GM19452 (cell line): Measurements from ENCODE around the gene SSH2.
"Not testable (repeated sequence)": the region's sequence is repeated elsewhere in the genome, so short reads cannot be mapped to it uniquely, and the experiment has no call there.

Experiments used
- ATAC-seq: cut with Tn5 transposase; IDR thresholded peaks from one replicate; pipeline ENCODE4 v1.9.1; 2021; ENCODE audit not compliant: unreplicated experiment

The SSH2 gene

DNA sequence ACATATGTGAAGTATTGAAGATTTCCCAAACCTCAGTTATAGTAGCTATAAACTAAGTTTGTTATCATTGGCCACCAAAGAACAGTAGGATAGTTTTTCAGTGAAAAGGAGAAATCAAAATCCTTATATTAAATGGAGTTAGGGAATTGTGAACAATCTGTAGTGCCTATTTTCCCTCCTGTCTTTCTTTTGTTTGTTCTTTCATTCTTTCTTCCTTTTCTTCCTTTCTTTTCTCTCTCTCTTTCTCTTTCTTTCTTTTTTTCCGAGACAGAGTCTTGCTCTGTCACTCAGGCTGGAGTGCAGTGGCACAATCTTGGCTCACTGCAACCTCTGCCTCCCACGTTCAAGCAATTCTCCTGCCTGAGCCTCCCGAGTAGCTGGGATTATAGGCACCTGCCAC lies 48.8 kb downstream of the SSH2 start:
- ATAC-seq, result no peak

DNA sequence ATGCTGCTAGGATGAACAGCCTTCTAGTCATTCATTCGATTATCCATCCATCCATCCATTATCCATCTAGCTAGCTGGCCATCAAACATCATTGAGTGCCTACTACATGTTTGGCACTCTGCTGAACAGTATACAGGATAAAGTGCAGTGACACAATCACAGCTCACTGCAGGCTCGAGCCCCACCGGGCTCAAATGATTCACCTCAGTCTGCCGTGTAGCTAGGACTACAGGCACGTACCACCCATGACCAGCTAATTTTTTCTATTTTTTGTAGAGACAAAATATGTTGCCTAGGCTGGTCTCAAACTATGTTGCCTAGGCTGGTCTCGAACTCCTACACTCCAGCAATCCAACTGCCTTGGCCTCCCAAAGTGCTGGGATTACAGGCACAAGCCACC lies 50.0 kb downstream of the SSH2 start:
- ATAC-seq, result no peak

DNA sequence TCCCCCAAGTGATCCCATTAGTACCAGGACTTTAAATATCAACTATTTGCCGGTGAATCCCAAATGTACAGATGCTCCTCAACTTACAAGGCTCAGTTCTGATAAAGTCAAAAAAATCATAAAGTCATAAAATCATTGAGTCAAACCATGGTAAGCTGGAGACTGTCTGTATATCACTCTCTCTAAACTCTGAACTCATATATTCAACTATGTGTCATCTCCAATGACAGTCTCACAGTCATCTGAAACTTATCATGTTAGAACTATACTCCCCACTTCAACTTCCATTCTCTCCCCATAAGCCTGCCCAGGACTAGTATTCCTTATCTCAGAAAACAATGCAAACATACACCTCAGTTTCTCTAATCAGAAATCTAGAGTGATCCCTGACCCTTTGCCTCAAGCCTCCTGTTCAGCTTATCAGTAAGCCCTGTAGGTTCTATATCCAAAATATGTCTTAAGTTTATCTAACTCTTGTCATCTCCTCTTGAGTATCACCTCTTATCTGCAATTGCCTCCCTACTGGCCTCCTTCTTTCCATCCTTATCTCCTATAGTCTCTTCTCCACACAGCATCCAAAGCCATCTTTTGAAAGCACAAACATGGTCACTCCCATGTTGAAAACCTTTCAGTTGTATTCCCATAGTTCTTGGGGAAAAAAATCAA lies 55.0 kb downstream of the SSH2 start:
- no peak for ATAC-seq

DNA sequence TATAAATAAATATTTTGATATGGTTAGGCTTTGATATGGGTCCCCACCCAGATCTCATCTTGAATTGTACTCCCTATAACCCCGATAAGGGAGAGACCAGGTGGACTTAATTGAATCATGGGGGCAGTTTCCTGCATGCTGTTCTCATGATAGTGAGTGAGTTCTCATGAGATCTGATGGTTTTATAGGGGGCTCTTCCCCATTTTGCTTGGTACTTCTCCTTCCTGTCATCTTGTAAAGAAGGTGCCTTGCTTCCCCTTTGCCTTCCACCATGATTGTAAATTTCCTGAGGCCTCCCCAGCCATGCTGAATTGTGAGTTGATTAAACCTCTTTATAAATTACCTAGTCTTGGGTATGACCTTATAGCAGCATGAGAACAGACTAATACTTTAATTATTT lies 55.7 kb downstream of the SSH2 start:
- ATAC-seq, result not testable (repeated sequence)

DNA sequence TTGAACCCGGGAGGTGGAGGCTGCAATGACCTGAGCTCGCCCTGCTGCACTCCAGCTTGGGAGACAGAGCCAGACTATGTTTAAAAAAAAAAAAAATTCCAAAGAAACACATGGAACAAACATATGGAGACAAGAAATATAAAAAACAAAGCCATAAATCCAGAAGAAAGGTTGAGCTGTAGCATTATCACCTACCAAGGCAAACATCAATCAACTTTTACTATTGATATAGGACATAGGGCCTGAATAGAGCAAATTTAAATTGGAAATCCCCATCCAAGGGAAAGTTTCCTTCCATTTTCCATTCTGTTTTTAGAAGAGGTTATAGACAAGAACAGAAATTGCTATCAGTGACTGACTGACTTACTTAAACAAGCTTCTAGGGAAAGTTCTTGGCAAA lies 56.6 kb downstream of the SSH2 start:
- ATAC-seq, result no peak

DNA sequence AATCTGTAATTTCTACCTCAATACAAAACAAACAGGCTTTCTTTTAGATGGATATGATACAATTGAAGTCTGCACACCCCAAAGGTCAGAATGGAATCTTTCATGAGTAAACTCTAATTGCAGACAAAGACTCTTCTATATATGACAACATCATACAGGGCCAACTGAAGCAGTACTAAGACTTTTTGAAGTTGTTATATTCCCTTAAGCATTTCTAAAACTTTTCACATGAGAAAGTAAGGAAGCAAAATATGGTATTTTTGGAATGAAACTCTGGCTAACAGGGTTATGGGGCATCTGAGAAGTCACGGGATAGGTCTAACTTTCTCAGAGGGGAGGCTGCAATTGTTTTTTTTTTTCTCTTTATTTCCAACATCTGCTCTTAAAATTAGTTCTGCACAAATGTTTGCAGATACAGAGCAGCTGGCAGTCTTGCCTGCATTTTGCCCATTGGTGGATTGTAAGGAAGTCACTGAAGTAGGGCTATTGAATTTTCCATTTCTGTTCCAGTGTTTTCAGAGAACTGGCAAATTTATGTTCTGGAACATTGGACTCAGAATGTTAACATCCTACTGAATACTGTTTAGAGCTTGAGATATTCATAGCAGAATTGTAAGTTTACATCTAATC lies 59.1 kb downstream of the SSH2 start:
- no peak for ATAC-seq

DNA sequence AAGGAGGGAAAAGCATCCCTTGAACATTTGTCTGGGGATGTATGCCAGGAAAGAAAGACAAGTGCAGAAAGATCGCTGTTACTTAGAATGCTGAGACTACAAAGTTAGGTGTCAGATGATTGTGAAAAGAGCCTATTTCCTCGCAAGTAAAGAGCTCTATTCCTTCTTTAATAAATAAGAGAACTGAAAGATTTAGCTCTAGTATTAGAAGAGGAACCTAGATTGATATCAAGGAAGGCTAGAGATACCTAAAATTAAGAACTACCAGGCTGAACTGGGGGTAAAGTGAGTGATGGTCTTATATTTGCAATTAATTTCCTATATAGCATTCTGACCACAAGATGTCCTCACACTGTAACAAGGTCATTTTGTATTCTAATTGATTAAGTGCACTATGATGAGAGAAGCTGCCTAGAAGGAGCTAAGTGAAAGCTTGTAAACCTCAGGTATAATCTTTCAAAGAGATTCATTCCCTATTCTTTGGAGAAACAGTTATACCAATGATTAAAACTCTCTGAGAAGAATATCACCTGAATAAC lies 62.3 kb downstream of the SSH2 start:
- ATAC-seq, result no peak

DNA sequence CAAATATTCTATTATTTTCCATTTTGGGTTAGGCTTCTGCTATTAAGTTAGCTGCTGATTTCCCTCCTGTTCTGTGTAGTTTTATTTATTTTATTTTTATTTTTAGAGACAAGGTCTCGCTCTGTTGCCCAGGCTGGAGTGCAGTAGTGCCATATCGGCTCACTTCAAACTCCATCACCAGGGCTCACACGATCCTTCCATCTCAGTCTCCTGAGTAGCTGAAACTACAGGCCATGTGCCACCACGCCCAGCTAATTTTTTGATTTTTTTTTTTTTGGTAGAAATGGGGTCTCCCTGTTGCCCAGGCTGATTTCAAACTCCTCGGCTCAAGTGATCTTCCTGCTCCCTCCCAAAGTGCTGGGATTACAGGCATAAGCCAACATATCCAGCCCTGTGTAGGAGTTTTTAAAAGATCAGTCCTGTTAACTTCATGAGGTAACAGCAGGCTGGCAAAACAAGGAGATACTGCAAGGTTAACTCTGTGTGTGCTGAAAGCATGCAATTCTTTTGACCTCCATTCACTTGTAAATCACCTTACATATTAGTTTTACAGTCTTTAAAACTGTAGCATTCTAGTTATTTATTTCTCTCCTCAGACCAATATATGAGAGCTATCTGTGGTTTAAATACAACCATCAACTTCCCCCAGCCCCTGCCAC lies 63.2 kb downstream of the SSH2 start:
- ATAC-seq, result no peak

DNA sequence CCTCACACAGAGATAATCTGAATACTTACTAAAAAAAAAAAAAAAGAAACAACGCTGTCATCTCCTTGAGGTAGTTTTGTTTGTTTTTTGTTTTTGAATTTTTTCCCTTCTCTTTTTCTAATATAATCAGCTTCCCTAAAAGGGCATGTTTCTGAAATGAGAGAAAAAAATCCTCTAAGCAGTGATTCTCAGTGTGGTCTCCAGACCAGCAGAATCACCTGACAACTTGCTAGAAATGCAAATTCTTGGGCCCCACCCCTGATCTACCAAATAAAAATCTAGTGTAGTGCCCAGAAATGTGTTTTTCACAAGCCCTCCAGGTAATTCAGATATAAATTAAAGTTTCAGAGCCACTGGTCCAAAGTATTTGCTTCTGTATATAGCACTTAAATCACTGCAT lies 65.4 kb downstream of the SSH2 start:
- no peak for ATAC-seq

DNA sequence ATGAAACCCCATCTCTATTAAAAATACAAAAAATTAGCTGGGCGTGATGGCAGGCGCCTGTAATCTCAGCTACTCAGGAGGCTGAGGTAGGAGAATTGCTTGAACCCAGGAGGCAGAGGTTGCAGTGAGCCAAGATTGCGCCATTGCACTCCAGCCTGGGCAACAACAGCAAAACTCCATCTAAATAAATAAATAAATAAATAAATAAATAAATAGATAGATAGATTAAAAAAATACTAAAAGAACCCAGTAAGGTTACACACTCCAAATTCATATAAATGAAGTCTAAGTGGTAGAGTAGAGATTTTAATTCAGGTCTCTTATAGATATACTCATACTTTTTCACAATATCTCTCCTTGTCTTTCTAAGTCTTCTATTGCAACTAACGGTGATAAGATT lies 65.9 kb downstream of the SSH2 start:
- ATAC-seq, result not testable (repeated sequence)

DNA sequence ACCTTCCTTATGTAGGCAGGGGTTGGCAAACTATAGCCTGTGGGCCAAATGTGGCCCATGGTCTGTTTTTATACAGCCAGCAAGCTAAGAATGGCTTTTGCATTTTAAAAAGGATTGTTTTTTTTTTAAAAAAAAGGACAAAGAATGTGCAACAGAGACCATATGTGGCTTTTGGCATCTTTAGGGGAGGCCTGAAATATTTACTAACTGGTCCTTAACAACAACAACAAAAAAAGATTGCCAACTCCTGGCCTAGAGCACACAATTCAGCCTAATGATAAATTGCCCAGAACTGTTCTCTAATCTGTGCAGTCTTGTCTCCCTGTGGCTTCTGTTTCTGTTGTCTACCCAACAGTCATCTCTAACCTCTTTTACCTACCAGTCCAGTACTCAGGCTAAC lies 67.1 kb downstream of the SSH2 start:
- ATAC-seq, result no peak

DNA sequence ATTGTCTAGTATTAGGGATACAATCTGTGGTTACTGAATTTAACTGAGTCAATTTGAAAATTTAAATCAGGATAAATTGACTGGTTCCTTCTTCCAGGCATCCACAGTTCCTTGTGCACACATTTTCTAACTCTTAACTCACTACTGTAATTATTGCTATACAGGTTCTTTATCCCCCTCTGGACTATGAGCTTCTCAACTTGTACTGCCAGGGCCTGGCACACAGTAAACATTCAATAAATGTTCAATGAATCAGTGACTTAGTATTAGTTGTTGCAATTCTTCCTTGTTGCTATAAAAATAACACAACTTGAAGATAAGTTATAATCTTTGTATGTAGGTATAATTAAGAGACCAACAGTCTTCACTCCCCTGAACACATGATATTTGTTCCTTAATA lies 67.9 kb downstream of the SSH2 start:
- no peak for ATAC-seq

DNA sequence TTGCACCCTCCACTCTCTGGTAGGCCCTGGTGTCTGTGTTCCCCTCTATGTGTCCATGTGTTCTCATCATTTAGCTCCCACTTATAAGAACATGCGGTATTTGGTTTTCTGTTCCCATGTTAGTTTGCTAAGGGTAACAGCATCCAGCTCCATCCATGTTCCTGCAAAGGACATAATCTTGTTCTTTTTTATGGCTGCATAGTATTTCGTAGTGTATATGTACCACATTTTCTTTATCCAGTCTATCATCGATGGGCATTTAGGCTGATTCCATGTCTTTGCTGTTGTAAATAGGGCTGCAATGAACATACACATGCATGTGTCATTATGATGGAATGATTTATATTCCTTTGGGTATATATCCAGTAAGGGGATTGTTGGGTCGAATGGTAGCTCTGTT lies 70.6 kb downstream of the SSH2 start:
- not testable (repeated sequence) for ATAC-seq

DNA sequence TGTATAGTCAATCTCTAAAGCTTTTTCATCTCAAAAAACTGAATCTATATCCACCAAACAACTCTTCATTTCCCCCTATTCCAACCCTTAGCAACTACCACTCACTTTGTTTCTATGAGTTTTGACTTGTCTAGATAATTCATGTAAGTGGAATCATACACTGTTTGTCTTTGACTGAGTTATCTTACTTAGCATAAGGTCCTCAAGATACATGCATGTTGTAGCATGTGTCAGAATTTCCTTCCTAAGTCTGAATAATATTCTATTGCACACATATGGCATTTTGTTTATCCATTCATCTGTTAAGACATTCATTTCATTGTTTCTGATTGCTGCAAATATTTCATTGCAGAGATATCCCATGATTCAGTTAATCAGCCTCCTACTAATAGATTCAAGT lies 72.2 kb downstream of the SSH2 start:
- no peak for ATAC-seq

DNA sequence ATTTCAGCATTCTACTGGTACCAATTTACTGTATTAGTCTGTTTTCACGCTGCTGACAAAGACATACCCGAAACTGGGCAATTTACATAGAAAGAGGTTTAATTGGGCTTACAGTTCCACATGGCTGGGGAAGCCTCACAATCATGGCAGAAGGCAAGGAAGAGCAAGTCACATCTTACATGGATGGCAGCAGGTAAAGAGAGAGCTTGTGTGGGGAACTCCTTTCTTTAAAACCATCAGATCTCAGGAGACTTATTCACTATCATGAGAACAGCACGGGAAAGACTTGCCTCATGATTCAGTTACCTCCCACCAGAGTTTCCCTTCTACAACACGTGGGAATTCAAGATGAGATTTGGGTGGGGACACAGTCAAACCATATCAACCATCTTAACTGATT lies 72.9 kb downstream of the SSH2 start:
- not testable (repeated sequence) for ATAC-seq

DNA sequence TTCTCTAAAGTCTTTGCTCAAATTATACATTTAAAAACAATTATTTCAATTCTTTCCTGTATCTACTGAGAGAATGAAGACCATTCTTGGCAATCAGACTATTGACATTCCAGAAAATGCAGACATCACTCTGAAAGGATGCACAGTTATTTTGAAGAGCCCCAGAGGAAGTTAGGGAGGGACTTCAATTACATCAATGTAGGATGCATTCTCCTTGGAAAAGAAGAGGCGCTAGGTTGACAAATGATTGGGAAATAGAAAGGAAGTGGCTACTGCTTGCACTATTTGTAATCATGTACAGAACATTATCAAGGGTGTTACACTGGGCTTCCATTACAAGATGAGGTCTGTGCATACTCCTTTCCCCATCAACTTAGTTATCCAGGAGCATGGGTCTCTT lies 74.3 kb downstream of the SSH2 start:
- no peak for ATAC-seq

DNA sequence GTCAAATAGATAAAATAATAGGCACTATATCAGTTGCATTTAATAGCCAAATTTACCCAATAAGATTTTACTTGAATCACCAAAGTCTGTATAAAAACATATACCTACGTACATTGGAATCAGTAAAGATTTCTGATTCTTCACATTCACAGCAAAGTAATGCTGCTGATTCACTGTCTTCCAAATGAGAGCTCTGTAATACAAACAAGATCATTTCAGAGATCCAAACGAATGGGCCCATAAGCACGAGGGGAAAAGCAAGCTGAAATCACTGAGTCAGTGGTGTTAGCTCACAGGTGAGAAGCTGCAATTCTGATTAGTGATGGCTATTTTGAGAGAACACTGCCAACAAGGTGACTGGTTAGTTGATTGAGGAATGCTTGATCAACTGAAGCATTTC lies 81.3 kb downstream of the SSH2 start:
- no peak for ATAC-seq

DNA sequence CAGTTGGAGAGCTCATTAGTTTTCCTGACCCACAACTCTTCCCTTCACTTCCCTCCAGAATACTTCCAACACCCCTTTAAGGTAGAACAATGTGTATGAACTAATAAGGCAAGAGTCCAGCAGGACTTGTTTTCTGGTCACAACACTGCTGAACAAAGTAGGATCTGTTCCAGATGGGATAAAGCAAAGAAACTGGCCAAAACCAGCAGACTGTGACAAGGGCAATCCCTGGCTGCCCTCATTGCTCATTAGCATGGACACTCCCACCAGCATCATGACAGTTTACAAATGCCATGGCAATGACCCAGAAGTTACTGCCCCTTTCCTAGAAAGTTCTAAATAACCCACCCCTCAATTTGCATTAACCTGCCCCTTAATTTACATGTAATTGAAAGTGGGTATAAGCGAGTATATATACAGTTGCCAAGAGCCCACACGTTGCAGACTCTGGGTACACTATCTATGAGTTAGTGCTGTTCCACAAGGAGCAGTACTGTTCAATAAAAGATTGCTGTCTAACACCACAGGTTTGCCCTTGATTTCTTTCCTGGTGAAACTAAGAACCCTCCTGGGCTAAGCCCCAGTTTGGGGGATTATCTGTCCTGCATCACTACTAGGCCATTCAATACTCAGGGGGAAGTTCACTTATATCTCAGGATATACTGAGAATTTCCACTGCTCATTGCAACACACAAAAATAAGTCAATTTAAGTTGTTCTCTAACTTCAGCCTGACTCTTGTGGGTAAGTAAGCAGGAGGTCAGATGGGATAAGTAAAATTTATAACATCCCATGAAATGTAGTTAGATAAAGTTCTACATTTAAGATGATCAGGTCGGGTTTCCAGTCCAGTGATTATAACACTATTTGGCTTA lies 82.3 kb downstream of the SSH2 start:
- ATAC-seq, result no peak

DNA sequence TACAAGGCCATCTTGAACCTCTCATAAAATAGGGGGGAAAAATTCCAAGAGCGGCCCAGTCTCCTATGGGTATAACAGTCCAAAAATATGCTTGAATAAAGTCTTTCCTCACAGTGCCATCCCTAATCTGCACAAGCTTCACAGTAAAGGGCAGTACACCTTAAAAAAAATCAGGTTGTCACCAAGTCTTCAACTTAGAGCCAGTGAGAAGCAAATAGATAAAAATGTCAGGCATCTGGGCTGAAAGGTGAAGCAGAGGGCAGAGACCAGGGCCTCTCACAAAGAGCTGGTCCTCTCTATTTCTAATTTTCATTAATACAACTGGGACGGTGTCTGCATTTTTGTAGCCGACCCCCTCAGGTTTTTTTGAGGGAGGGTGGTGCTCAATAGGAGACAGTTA lies 82.9 kb downstream of the SSH2 start:
- ATAC-seq, result no peak

DNA sequence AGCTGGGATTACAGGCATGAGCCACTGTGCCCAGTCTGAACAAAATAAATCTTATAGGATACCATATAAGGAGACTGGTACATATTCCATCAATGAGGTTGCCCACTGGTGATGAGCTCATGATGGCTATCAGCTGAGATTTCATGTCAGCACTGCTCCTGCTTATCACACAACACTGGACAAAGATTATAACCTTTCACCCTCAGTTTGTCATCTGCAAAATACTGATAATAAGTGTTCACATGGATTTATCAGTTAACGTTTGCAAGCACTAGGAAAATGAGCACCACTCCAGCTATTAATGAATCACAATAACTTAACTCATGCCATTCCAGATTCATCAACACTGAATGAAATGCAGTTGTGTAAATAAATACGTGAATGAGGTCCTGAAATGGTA lies 83.7 kb downstream of the SSH2 start:
- no peak for ATAC-seq

DNA sequence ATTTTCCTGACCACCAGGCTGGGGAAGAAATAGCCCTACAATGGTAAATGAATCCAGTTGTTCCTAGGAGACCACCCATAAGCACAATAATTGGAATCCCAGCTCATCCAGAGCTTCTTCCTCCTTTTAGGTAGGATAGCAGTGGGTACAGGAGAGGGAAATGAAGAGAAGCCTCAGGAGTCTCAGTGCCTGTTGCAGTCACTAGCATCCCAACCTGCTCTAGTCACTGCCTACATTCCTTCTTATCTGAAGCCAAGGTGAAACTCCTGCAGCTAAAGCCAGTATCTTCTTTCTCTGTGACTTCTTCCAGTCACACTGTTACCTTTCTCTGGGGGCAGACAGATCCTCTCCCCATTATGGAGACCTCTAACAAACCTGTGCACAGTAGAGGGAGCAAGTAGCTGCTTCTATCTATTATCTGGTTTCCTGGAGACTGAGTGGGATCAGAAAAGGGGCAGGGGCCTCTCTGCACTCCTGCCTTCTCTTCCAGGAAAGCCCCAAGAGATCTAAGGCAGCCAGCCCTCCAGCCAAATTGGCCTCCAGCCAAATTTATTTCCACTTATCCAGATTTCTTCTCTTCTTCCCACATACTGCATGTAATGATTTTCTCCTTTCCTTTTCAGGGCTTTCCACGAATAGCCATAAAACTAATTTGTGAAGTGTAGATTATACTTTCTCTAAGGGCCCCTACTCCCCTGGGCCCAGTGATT lies 85.5 kb downstream of the SSH2 start:
- ATAC-seq, result no peak
